ENCODE measurements around the gene XAGE3. TPM values are rescaled to one million over a fixed set of nuclear protein-coding genes. Genes with fewer than 3 reads are reported as not detected.
"Not testable (repeated sequence)": the region's sequence is repeated elsewhere in the genome, so short reads cannot be mapped to it uniquely, and the experiment has no call there.

The XAGE3 gene
- total and polyA plus RNA-seq, 5 experiments from 2014 or later: not detected

GRCh38 chrX:52875436-52875835, 7.6 kb upstream of the XAGE3 start:
- H3K4me3 Mint-ChIP-seq, H3K4me1 Mint-ChIP-seq, H3K9me3 Mint-ChIP-seq, H3K36me3 Mint-ChIP-seq, ATAC-seq, POLR2A ChIA-PET, DNase-seq, H3K27ac Mint-ChIP-seq: not testable (repeated sequence)
- H3K27me3 Mint-ChIP-seq: peaks cover 0 to 10% (median 3%) of the 10 kb centered on the region in 5 donors

DNA sequence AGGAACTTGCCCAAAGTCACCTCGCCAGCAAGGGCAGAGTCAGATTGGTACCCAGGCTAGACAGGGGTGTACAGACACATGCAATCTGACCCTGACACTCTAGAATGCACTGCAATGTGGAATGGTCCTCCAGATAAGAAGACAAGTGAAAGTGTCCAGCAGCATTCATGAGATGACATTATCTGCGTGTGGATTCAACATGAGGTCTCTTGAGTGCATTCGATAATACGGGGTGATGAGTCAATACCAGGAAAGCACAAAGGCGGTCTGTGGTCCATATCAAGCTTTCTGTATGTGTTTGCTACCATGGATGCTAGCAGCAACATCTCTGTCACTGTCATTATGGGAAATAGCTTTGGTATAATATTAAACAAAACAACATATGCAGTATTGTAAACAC, 6.8 kb upstream of the XAGE3 start:
- H3K36me3 Mint-ChIP-seq: no peaks in the 10 kb centered on the region
- no peak for ATAC-seq
- H3K27me3 Mint-ChIP-seq: peaks cover 0 to 10% (median 3%) of the 10 kb centered on the region in 5 donors
- H3K9me3 Mint-ChIP-seq: no peaks in the 10 kb centered on the region
- POLR2A ChIA-PET: no interaction called here
- H3K4me3 Mint-ChIP-seq: no peak overlapping the region
- no peaks in the 10 kb centered on the region for H3K4me1 Mint-ChIP-seq
- no peak overlapping the region for H3K27ac Mint-ChIP-seq
- no peak for DNase-seq

DNA sequence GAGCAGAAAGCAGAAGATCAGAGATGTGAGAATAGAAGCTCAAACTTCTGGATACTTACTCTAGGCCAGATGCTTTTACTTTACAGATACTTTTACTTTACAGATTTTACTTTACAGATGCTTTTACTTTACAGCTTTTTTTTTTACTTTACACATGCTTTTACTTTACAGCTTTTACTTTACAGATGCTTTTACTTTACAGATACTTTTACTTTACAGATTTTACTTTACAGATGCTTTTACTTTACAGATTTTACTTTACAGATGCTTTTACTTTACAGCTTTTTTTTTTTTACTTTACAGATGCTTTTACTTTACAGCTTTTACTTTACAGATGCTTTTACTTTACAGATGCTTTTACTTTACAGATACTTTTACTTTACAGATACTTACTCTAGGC, 5.9 kb upstream of the XAGE3 start:
- Mint-ChIP-seq H3K27ac (peak overlapping the region in 1 of 10 donors; percentile 43), H3K27me3 (peaks cover 0 to 10% (median 7%) of the 10 kb centered on the region in 5 donors)
- ATAC-seq, H3K4me3 Mint-ChIP-seq, DNase-seq, H3K4me1 Mint-ChIP-seq, H3K9me3 Mint-ChIP-seq, H3K36me3 Mint-ChIP-seq, POLR2A ChIA-PET: not testable (repeated sequence)

GRCh38 chrX:52870046-52870445, 2.2 kb upstream of the XAGE3 start:
- no peaks in the 10 kb centered on the region for H3K4me1 Mint-ChIP-seq
- no peak overlapping the region for H3K4me3 Mint-ChIP-seq
- H3K27me3 Mint-ChIP-seq: peaks cover 0 to 4% (median 0%) of the 10 kb centered on the region in 5 donors
- DNase-seq (no peak), ATAC-seq (no peak)
- H3K36me3 Mint-ChIP-seq: no peaks in the 10 kb centered on the region
- no peak overlapping the region for H3K27ac Mint-ChIP-seq
- POLR2A ChIA-PET: no interaction called here
- no peaks in the 10 kb centered on the region for H3K9me3 Mint-ChIP-seq

DNA sequence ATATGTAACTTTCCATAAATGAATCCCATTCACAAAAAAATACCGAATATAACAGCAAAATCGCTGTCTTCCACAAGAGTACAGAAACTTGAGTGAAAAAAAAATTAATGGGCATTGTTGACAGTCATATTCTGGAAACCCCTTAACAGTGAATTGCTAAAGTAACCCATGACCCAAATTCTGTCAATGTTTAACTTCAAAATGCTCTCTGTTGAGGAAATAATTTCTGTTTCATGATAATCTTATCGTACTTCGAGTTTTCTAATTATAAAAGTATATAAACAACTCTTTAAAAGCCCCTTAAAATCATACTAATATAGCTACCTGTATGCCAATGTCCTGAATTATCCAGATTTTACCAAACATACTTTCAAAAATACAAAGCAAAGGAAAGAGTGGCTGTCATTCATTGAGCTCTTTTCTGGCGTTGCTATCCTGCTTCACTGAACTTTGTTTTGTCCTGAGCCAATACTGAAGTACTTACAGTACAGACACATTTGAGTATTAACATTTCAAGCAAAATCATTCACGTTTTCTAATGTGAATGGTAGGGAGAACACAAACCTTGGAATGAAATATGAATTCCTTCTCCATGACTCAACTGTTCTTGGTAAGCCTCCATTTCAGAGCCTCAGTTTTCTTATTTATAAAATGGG, 2.4 kb downstream of the XAGE3 start:
- H3K27me3 Mint-ChIP-seq: peaks cover 0 to 5% (median 0%) of the 10 kb centered on the region in 5 donors
- ATAC-seq (no peak), DNase-seq (no peak)
- H3K4me3 Mint-ChIP-seq: no peak overlapping the region
- H3K4me1 Mint-ChIP-seq: no peaks in the 10 kb centered on the region
- peaks cover 0 to 1% (median 0%) of the 10 kb centered on the region in 9 donors for H3K9me3 Mint-ChIP-seq
- H3K36me3 Mint-ChIP-seq: no peaks in the 10 kb centered on the region
- H3K27ac Mint-ChIP-seq: no peak overlapping the region
- POLR2A ChIA-PET: no interaction called here

- POLR2A ChIA-PET, H3K4me1 Mint-ChIP-seq, H3K36me3 Mint-ChIP-seq, H3K4me3 Mint-ChIP-seq, H3K9me3 Mint-ChIP-seq, ATAC-seq, H3K27ac Mint-ChIP-seq, DNase-seq: not testable (repeated sequence)
- H3K27me3 Mint-ChIP-seq: peaks cover 3 to 12% (median 7%) of the 10 kb centered on the region in 5 donors
These were observed 10.8 kb downstream of the XAGE3 start for GRCh38 chrX:52856991-52857525.

DNA sequence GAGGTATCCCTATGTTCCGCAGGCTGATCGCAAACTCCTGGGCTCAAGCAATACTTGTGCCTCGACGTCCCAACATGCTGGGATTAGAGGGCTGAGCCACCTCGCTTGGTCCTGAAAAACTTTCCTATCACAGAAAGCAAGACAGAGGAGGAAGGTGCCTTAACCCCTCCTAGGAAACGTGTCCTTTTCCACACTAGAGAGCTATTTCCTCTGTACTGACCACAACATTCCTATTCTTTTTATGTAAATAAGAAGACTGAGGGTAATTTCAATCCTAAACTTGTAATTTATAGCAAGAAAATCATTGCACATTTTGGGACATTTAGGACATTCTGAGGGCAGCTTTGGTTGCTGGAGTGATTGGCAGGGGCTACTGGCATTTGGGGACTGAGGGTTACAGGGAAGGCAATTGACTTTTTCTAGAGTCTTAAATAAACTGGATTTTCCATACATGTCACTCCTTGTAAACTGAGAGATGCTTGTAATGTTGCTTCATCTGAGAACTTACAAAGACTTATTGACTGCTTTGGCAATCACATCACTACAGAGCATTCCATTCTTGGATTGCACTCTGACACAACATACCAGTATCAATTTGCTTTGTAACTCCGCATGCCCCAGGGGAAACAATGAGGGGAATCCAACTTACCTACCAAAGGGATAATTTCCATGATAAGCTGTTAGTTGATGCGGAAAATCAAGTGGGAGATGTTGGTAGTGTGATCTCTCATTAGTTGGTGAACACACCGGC, 15.6 kb downstream of the XAGE3 start:
- no peak overlapping the region for H3K27ac Mint-ChIP-seq
- no peaks in the 10 kb centered on the region for H3K36me3 Mint-ChIP-seq
- no peak for DNase-seq
- H3K27me3 Mint-ChIP-seq: peaks cover 3 to 33% (median 10%) of the 10 kb centered on the region in 5 donors
- POLR2A ChIA-PET: no interaction called here
- H3K4me1 Mint-ChIP-seq: no peaks in the 10 kb centered on the region
- H3K9me3 Mint-ChIP-seq: peaks cover 0 to under 1% (median 0%) of the 10 kb centered on the region in 9 donors
- no peak for ATAC-seq
- no peak overlapping the region for H3K4me3 Mint-ChIP-seq

DNA sequence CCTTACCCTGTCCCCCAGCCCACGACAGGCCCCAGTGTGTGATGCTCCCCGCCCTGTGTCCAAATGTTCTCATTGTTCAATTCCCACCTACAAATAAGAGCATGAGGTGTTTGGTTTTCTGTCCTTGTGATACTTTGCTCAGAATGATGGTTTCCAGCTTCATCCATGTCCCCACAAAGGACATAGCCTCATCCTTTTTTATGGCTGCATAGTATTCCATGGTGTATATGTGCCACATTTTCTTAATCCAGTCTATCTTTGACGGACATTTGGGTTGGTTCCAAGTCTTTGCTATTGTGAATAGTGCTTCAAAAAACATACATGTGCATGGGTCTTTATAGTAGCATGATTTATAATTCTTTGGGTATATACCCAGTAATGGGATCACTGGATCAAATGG, 24.3 kb downstream of the XAGE3 start:
- DNase-seq, H3K4me3 Mint-ChIP-seq, POLR2A ChIA-PET, H3K9me3 Mint-ChIP-seq, ATAC-seq, H3K36me3 Mint-ChIP-seq, H3K4me1 Mint-ChIP-seq, H3K27ac Mint-ChIP-seq: not testable (repeated sequence)
- peaks cover 2 to 26% (median 10%) of the 10 kb centered on the region in 5 donors for H3K27me3 Mint-ChIP-seq

GRCh38 chrX:52839137-52839536, 28.7 kb downstream of the XAGE3 start:
- no peaks in the 10 kb centered on the region for H3K36me3 Mint-ChIP-seq
- no peak overlapping the region for H3K27ac Mint-ChIP-seq
- POLR2A ChIA-PET: no interaction called here
- ATAC-seq: no peak
- peaks cover 0 to 2% (median 0%) of the 10 kb centered on the region in 5 donors for H3K27me3 Mint-ChIP-seq
- no peak for DNase-seq
- H3K4me1 Mint-ChIP-seq: no peaks in the 10 kb centered on the region
- peaks cover 0 to 3% (median 0%) of the 10 kb centered on the region in 9 donors for H3K9me3 Mint-ChIP-seq
- H3K4me3 Mint-ChIP-seq: no peak overlapping the region

GRCh38 chrX:52830551-52830950, 37.3 kb downstream of the XAGE3 start:
- POLR2A ChIA-PET: no interaction called here
- no peaks in the 10 kb centered on the region for H3K4me1 Mint-ChIP-seq
- peaks cover 0 to 6% (median 0%) of the 10 kb centered on the region in 5 donors for H3K27me3 Mint-ChIP-seq
- ATAC-seq: no peak
- H3K4me3 Mint-ChIP-seq: no peak overlapping the region
- H3K9me3 Mint-ChIP-seq: no peaks in the 10 kb centered on the region
- DNase-seq: no peak
- H3K27ac Mint-ChIP-seq: no peak overlapping the region
- H3K36me3 Mint-ChIP-seq: no peaks in the 10 kb centered on the region

GRCh38 chrX:52824608-52825007, 43.3 kb downstream of the XAGE3 start:
- Mint-ChIP-seq H3K9me3 (no peaks in the 10 kb centered on the region), H3K36me3 (no peaks in the 10 kb centered on the region), H3K27ac (no peak overlapping the region), H3K27me3 (peaks cover 0 to 3% (median 0%) of the 10 kb centered on the region in 5 donors), H3K4me3 (no peak overlapping the region), H3K4me1 (no peaks in the 10 kb centered on the region)
- ATAC-seq: no peak
- DNase-seq: no peak
- POLR2A ChIA-PET: no interaction called here

- H3K4me1 Mint-ChIP-seq: no peaks in the 10 kb centered on the region
- H3K27ac Mint-ChIP-seq: no peak overlapping the region
- no peak for DNase-seq
- POLR2A ChIA-PET: no interaction called here
- no peaks in the 10 kb centered on the region for H3K36me3 Mint-ChIP-seq
- no peaks in the 10 kb centered on the region for H3K9me3 Mint-ChIP-seq
- H3K27me3 Mint-ChIP-seq: peaks cover 0 to 5% (median 0%) of the 10 kb centered on the region in 5 donors
- no peak overlapping the region for H3K4me3 Mint-ChIP-seq
- no peak for ATAC-seq
These were observed 46.7 kb downstream of the XAGE3 start for GRCh38 chrX:52821079-52821760.

DNA sequence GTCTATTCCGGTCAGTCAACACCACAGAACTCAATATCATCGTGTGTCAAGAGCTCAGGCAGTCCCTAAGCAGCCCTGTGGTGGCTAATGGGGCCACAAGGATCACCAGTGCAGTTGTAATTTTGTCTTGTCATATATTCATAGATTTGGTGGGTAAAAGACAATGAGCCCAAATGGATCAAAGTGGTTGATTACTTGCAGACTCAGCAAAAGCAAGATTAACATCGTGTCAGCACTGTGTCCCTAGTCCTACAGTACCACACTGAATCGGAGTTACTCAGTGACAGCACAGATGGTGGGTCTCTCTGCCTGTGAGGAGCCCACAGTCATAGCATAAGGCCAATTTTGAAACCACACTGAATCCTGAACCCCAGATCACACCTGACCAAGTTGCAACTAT, 48.1 kb downstream of the XAGE3 start:
- Mint-ChIP-seq H3K4me1 (no peaks in the 10 kb centered on the region), H3K27ac (no peak overlapping the region), H3K4me3 (no peak overlapping the region), H3K27me3 (peaks cover 0 to 5% (median 0%) of the 10 kb centered on the region in 5 donors), H3K9me3 (no peaks in the 10 kb centered on the region), H3K36me3 (no peaks in the 10 kb centered on the region)
- ATAC-seq (no peak), DNase-seq (no peak)
- POLR2A ChIA-PET: no interaction called here
